ENCODE results near the gene MUC3A. TPM values are rescaled to one million over a fixed set of nuclear protein-coding genes. Genes with fewer than 3 reads are reported as not detected.
"Not testable (repeated sequence)": the region's sequence is repeated elsewhere in the genome, so short reads cannot be mapped to it uniquely, and the experiment has no call there.

Gene MUC3A
- total and polyA plus RNA-seq, 2 of the 8 experiments (the other 6 are each of a cell fraction or from before 2014, with no cell fraction given) = 15.4 to 43.9 TPM

GRCh38 chr7:100984241-100984918, 35.0 kb downstream of the MUC3A start:
- H3K79me2 ChIP-seq (ENCODE audit: control insufficient read depth in 1 of 2, insufficient read depth in 2 of 2, low read length in 2 of 2); H2BK20ac ChIP-seq (ENCODE audit: low read length); H3K4me3 ChIP-seq (ENCODE audit: extremely low read depth in 1 of 4, insufficient read depth in 2 of 4, low read depth in 3 of 4, low read length in 4 of 4); H3K4ac ChIP-seq (replicated peaks; ENCODE audit: insufficient read length, low read depth, low read length); H3K23me2 ChIP-seq (ENCODE audit: low read depth, low read length); H3K27ac ChIP-seq (ENCODE audit: low read depth, low read length); H3K14ac ChIP-seq (ENCODE audit: insufficient read length); H3K27me3 ChIP-seq (replicated peaks in 1 of 4; ENCODE audit: control insufficient read depth in 3 of 4, extremely low read depth in 1 of 4, insufficient read depth in 3 of 4, low read length in 3 of 4); DNase-seq (ENCODE audit: low read depth in 1 of 2, low spot score in 2 of 2); H3K4me2 ChIP-seq (ENCODE audit: insufficient read depth in 1 of 2, low read depth in 2 of 2, low read length in 2 of 2); H3K9ac ChIP-seq (replicated peaks in 1 of 4; ENCODE audit: extremely low read depth in 1 of 4, low read depth in 3 of 4, low read length in 3 of 4); H2BK15ac ChIP-seq (ENCODE audit: low read length); H2BK5ac ChIP-seq (ENCODE audit: low read depth, low read length); H3K79me1 ChIP-seq (ENCODE audit: low read depth, low read length); H4K5ac ChIP-seq (ENCODE audit: insufficient read length, low read depth, low read length); H2AFZ ChIP-seq (ENCODE audit: low read length); H3K4me1 ChIP-seq (replicated peaks in 1 of 4; ENCODE audit: control insufficient read depth in 3 of 4, insufficient read depth in 4 of 4, low read length in 3 of 4); H3K9me3 ChIP-seq (ENCODE audit: insufficient read depth in 2 of 2, low read depth in 1 of 2, low read length in 1 of 2); H4K20me1 ChIP-seq (replicated peaks in 1 of 2; ENCODE audit: control insufficient read depth in 1 of 2, insufficient read depth in 2 of 2, low read length in 2 of 2); H3K56ac ChIP-seq (replicated peaks; ENCODE audit: insufficient read length, low read depth, low read length); H3K18ac ChIP-seq (ENCODE audit: extremely low read depth, low read length); H2BK12ac ChIP-seq (ENCODE audit: low read depth, low read length); H3K36me3 ChIP-seq (ENCODE audit: control insufficient read depth in 2 of 4, insufficient read depth in 4 of 4, low read length in 3 of 4); FAIRE-seq; H3K23ac ChIP-seq (ENCODE audit: insufficient read length); H2AK5ac ChIP-seq (ENCODE audit: low read depth, low read length); H4K91ac ChIP-seq (replicated peaks; ENCODE audit: insufficient read length, low read length); POLR2A ChIA-PET (ENCODE audit: partially characterized antibody); H2BK120ac ChIP-seq (replicated peaks; ENCODE audit: low read depth, low read length); H4K8ac ChIP-seq (ENCODE audit: extremely low read depth, insufficient read depth, low read length): not testable (repeated sequence)
- CTCF ChIA-PET (ENCODE audit: partially characterized antibody) = interaction anchor here (1.4 kb wide), 1 partner anchor 11 kb away, joined by 7 read pairs; no protein-coding TSS in a partner anchor
- 91% methylated on average over 13 of the region's 14 CpGs; no CpG with 5 or more reads in 1 of the 2 experiments for WGBS, 2 experiments (ENCODE audit: extremely low coverage in 1 of 2, insufficient coverage in 1 of 2, insufficient read length in 1 of 2, insufficient replicate concordance in 2 of 2, low coverage in 1 of 2, low lambda C conversion rate in 2 of 2, missing lambda C conversion rate in 1 of 2)

Measured in H1 (cell line).